Fibroblast of lung (primary cell): ENCODE data around the gene OR11H12.
"Not testable (repeated sequence)": the region's sequence is repeated elsewhere in the genome, so short reads cannot be mapped to it uniquely, and the experiment has no call there.

ENCODE experiments used
- CTCF ChIP-seq, 2 donors: IDR thresholded peaks in 1 of 2; conservative IDR thresholded peaks in 1 of 2; 1 replicate in 1 of 2; 2 replicates in 1 of 2; pipeline ENCODE4 v1.5.1; 2011 to 2012; ENCODE audit warnings: low read length in 2 of 2, control low read depth in 1 of 2, inconsistent platforms in 1 of 2, low read depth in 1 of 2, mild to moderate bottlenecking in 1 of 2
- EZH2 ChIP-seq: IDR thresholded peaks from 2 replicates; pipeline ENCODE4 v1.5.1; 2012; ENCODE audit warnings: low read length, control low read depth, mild to moderate bottlenecking; ENCODE audit errors: missing control alignments

DNA sequence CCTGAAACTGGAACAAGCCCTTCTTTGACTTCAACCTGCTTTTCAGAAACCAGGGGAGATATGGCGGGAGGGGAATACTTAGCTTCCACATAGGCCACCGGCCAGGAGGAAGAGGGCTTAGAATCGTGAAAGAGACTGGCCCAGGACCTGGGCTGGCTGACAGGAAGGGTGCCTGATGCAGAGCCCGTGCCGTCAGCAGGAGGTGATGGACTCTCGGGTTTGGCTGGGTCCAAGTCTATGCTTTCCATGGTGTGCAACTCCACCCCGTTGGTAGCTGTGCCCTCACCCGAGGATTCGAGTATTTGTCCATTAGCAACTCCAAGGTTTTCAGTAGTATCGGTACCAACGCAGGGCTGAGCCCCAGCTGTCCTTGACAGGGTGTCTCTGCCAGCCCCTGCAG, 35.1 kb downstream of the OR11H12 start:
- not testable (repeated sequence) for TF ChIP-seq EZH2; CTCF (conservative IDR thresholded peaks at IDR 0.05 in 1 of 2, IDR thresholded peaks at IDR 0.05 in 1 of 2; ENCODE audit: low read depth in 1 of 2, low read length in 2 of 2)
